ENCODE data around the gene RAB5B. TPM values are rescaled to one million over a fixed set of nuclear protein-coding genes. Genes with fewer than 3 reads are reported as not detected.

The RAB5B gene
- total and polyA plus RNA-seq, 2 donors (not counting 1 experiment from before 2014, with no cell fraction given), result 55.3 to 193 TPM

- no peak overlapping the region for H2AFZ ChIP-seq (ENCODE audit: low read length)
- no peaks in the 10 kb centered on the region for H4K20me1 ChIP-seq (ENCODE audit: control insufficient read depth, extremely low read depth, insufficient read depth, low read length)
- no peak overlapping the region for H3K9ac ChIP-seq (ENCODE audit: insufficient read depth, low read length)
- no peaks in the 10 kb centered on the region for H3K9me3 ChIP-seq (ENCODE audit: control insufficient read depth, insufficient read depth, low read depth, low read length)
- no peaks in the 10 kb centered on the region for H3K79me2 ChIP-seq (ENCODE audit: control insufficient read depth, insufficient read depth, low read length)
- DNase-seq (ENCODE audit: low read depth in 2 of 2), result no peak
- H3K4me2 ChIP-seq (ENCODE audit: extremely low read depth, insufficient read depth, low read length), result no peak overlapping the region
- no peaks in the 10 kb centered on the region for H3K27me3 ChIP-seq (ENCODE audit: control insufficient read depth, insufficient read depth, low read length)
- H3K36me3 ChIP-seq (ENCODE audit: control insufficient read depth, insufficient read depth, low read length), result no peaks in the 10 kb centered on the region
- no peak for TF ChIP-seq EZH2 (IDR thresholded peaks at IDR 0.05; ENCODE audit: low read length, missing control alignments)
- TF ChIP-seq, protein P1, sequence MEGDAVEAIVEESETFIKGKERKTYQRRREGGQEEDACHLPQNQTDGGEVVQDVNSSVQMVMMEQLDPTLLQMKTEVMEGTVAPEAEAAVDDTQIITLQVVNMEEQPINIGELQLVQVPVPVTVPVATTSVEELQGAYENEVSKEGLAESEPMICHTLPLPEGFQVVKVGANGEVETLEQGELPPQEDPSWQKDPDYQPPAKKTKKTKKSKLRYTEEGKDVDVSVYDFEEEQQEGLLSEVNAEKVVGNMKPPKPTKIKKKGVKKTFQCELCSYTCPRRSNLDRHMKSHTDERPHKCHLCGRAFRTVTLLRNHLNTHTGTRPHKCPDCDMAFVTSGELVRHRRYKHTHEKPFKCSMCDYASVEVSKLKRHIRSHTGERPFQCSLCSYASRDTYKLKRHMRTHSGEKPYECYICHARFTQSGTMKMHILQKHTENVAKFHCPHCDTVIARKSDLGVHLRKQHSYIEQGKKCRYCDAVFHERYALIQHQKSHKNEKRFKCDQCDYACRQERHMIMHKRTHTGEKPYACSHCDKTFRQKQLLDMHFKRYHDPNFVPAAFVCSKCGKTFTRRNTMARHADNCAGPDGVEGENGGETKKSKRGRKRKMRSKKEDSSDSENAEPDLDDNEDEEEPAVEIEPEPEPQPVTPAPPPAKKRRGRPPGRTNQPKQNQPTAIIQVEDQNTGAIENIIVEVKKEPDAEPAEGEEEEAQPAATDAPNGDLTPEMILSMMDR (conservative IDR thresholded peaks at IDR 0.05 in 1 of 2, IDR thresholded peaks at IDR 0.05 in 1 of 2; ENCODE audit: low read depth in 1 of 2, low read length in 2 of 2), result no peak
- no peak overlapping the region for H3K4me3 ChIP-seq (replicated peaks in 1 of 4; ENCODE audit: control extremely low read depth in 1 of 4, insufficient read depth in 1 of 4, low read depth in 3 of 4, low read length in 4 of 4)
- no peak overlapping the region for H3K27ac ChIP-seq (ENCODE audit: insufficient read depth, low read length)
- H3K4me1 ChIP-seq (ENCODE audit: control insufficient read depth, extremely low read depth, insufficient read depth, low read length), result no peaks in the 10 kb centered on the region
These were observed 16.6 kb upstream of the RAB5B start for GRCh38 chr12:55957106-55957859.

GRCh38 chr12:55963760-55964159 is 10.1 kb upstream of the RAB5B start:
- Histone ChIP-seq H4K20me1 (ENCODE audit: control insufficient read depth, extremely low read depth, insufficient read depth, low read length) (no peaks in the 10 kb centered on the region), H3K79me2 (ENCODE audit: control insufficient read depth, insufficient read depth, low read length) (peaks cover 19% of the 10 kb centered on the region), H3K9me3 (ENCODE audit: control insufficient read depth, insufficient read depth, low read depth, low read length) (no peaks in the 10 kb centered on the region), H2AFZ (ENCODE audit: low read length) (no peak overlapping the region), H3K27me3 (ENCODE audit: control insufficient read depth, insufficient read depth, low read length) (no peaks in the 10 kb centered on the region), H3K4me1 (ENCODE audit: control insufficient read depth, extremely low read depth, insufficient read depth, low read length) (peaks cover 3% of the 10 kb centered on the region), H3K4me3 (replicated peaks in 1 of 4; ENCODE audit: control extremely low read depth in 1 of 4, insufficient read depth in 1 of 4, low read depth in 3 of 4, low read length in 4 of 4) (no peak overlapping the region), H3K9ac (ENCODE audit: insufficient read depth, low read length) (no peak overlapping the region), H3K36me3 (ENCODE audit: control insufficient read depth, insufficient read depth, low read length) (no peaks in the 10 kb centered on the region), H3K27ac (ENCODE audit: insufficient read depth, low read length) (no peak overlapping the region), H3K4me2 (ENCODE audit: extremely low read depth, insufficient read depth, low read length) (no peak overlapping the region)
- no peak for TF ChIP-seq EZH2 (IDR thresholded peaks at IDR 0.05; ENCODE audit: low read length, missing control alignments)
- TF ChIP-seq, protein P1 (conservative IDR thresholded peaks at IDR 0.05 in 1 of 2, IDR thresholded peaks at IDR 0.05 in 1 of 2; ENCODE audit: low read depth in 1 of 2, low read length in 2 of 2), result no peak
- no peak for DNase-seq (ENCODE audit: low read depth in 2 of 2)

- no peak for TF ChIP-seq EZH2 (IDR thresholded peaks at IDR 0.05; ENCODE audit: low read length, missing control alignments)
- TF ChIP-seq, protein P1 (conservative IDR thresholded peaks at IDR 0.05 in 1 of 2, IDR thresholded peaks at IDR 0.05 in 1 of 2; ENCODE audit: low read depth in 1 of 2, low read length in 2 of 2), result no peak
- H3K4me1 ChIP-seq (ENCODE audit: control insufficient read depth, extremely low read depth, insufficient read depth, low read length), result peaks cover 4% of the 10 kb centered on the region
- no peaks in the 10 kb centered on the region for H3K36me3 ChIP-seq (ENCODE audit: control insufficient read depth, insufficient read depth, low read length)
- H3K79me2 ChIP-seq (ENCODE audit: control insufficient read depth, insufficient read depth, low read length), result peaks cover 24% of the 10 kb centered on the region
- H3K4me3 ChIP-seq (replicated peaks in 1 of 4; ENCODE audit: control extremely low read depth in 1 of 4, insufficient read depth in 1 of 4, low read depth in 3 of 4, low read length in 4 of 4), result no peak overlapping the region
- DNase-seq (ENCODE audit: low read depth in 2 of 2), result no peak
- H3K4me2 ChIP-seq (ENCODE audit: extremely low read depth, insufficient read depth, low read length), result no peak overlapping the region
- H3K27ac ChIP-seq (ENCODE audit: insufficient read depth, low read length), result no peak overlapping the region
- H3K27me3 ChIP-seq (ENCODE audit: control insufficient read depth, insufficient read depth, low read length), result no peaks in the 10 kb centered on the region
- no peaks in the 10 kb centered on the region for H3K9me3 ChIP-seq (ENCODE audit: control insufficient read depth, insufficient read depth, low read depth, low read length)
- H4K20me1 ChIP-seq (ENCODE audit: control insufficient read depth, extremely low read depth, insufficient read depth, low read length), result no peaks in the 10 kb centered on the region
- no peak overlapping the region for H2AFZ ChIP-seq (ENCODE audit: low read length)
- no peak overlapping the region for H3K9ac ChIP-seq (ENCODE audit: insufficient read depth, low read length)
These were observed 8.6 kb upstream of the RAB5B start for GRCh38 chr12:55965240-55965639.

All from fibroblast of lung (primary cell).